ENCODE results near the gene DUSP7. TPM values are rescaled to one million over a fixed set of nuclear protein-coding genes. Genes with fewer than 3 reads are reported as not detected.

DUSP7 gene
- total RNA-seq, 1 experiment from 2014 or later: 11.1 TPM

DNA sequence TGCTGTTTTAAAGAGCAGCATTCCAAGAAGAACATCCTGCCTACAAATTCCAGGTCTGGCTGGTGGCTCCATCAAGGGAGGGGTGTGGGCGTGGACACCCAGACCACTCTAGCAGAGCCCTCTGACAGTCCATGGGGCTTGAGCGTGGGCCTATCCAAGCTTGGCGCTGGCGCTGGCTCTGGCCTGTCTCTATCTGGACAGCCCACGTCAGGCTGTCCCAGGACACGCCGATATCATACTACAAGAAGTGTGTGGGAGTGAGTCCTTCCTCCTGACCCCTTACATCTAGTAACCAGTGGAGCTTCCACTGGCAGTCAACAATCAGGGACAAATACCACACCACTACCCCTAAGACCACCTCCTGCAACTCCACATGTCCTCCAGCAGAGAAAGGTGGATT is 17.1 kb upstream of the DUSP7 start:
- no peak overlapping the region for H3K27ac ChIP-seq (ENCODE audit: low read length)
- no peak overlapping the region for H3K4me2 ChIP-seq (ENCODE audit: low read depth, low read length, poor library complexity, severe bottlenecking)
- no peak overlapping the region for H3K4me3 ChIP-seq (ENCODE audit: low read length)
- H3K4me1 ChIP-seq (ENCODE audit: low read length): peaks cover 24% of the 10 kb centered on the region
- H3K9me3 ChIP-seq (ENCODE audit: low read length): no peaks in the 10 kb centered on the region
- DNase-seq: no peak
- no peaks in the 10 kb centered on the region for H3K36me3 ChIP-seq (ENCODE audit: insufficient read depth, low read length)
- no peaks in the 10 kb centered on the region for H3K27me3 ChIP-seq (ENCODE audit: low read length)
- H3K9me2 ChIP-seq (replicated peaks; ENCODE audit: insufficient read depth, low read length): no peaks in the 10 kb centered on the region
- no peaks in the 10 kb centered on the region for H3K79me2 ChIP-seq (ENCODE audit: low read length)
- H3K9ac ChIP-seq (ENCODE audit: low read length): no peak overlapping the region
- H4K20me1 ChIP-seq (ENCODE audit: insufficient read depth, low read depth, low read length): no peaks in the 10 kb centered on the region
- no peak overlapping the region for H2AFZ ChIP-seq (ENCODE audit: low read length)

DNA sequence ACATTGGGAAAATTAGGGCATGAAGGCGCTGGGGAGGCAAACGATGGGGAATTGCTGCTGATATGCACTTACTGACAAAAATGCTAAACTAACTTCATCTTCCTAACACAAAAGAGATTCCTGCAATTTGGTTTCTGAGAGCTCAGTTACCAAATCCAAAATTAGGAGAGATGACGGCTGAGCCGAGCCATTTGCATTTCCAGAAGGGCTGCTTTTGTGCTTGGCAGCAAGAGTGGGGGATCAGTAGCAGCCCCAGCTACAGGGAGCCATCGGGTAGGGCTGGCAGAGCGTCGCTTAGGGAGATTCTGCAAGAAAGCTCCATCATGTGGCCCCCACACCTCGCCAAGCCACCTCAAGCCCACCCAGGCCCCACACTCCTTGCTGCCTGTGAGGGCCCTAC is 16.1 kb upstream of the DUSP7 start:
- Histone ChIP-seq H3K27ac (ENCODE audit: low read length) (no peak overlapping the region), H4K20me1 (ENCODE audit: insufficient read depth, low read depth, low read length) (no peaks in the 10 kb centered on the region), H3K4me2 (ENCODE audit: low read depth, low read length, poor library complexity, severe bottlenecking) (no peak overlapping the region), H3K27me3 (ENCODE audit: low read length) (no peaks in the 10 kb centered on the region), H3K79me2 (ENCODE audit: low read length) (no peaks in the 10 kb centered on the region), H3K9me2 (replicated peaks; ENCODE audit: insufficient read depth, low read length) (no peaks in the 10 kb centered on the region), H3K9me3 (ENCODE audit: low read length) (no peaks in the 10 kb centered on the region), H3K36me3 (ENCODE audit: insufficient read depth, low read length) (no peaks in the 10 kb centered on the region), H3K4me3 (ENCODE audit: low read length) (no peak overlapping the region), H3K4me1 (ENCODE audit: low read length) (peaks cover 24% of the 10 kb centered on the region), H2AFZ (ENCODE audit: low read length) (no peak overlapping the region), H3K9ac (ENCODE audit: low read length) (no peak overlapping the region)
- no peak for DNase-seq

DNA sequence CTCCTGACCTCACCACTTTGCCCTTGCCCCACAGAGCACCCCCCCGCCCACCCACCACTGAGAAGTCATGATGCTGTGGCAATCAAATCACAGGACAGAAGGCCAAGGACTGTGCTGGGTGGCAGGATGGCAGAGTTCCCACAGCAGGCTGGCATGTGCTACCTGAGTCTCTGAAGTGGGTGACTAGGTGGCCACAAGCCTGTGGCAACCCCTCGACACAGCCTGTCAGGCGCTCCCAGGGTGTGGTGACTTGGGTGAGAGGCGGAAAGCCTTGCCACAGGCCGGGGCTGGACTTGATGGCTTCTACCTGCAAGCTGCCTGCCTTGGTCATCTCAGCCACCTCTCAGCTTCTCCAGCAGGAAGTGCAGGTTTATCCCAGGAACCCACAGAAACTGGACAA is 15.6 kb upstream of the DUSP7 start:
- no peaks in the 10 kb centered on the region for H3K79me2 ChIP-seq (ENCODE audit: low read length)
- H3K4me2 ChIP-seq (ENCODE audit: low read depth, low read length, poor library complexity, severe bottlenecking): no peak overlapping the region
- no peak overlapping the region for H3K4me3 ChIP-seq (ENCODE audit: low read length)
- H4K20me1 ChIP-seq (ENCODE audit: insufficient read depth, low read depth, low read length): no peaks in the 10 kb centered on the region
- H3K9me3 ChIP-seq (ENCODE audit: low read length): no peaks in the 10 kb centered on the region
- H3K4me1 ChIP-seq (ENCODE audit: low read length): peaks cover 24% of the 10 kb centered on the region
- H3K27me3 ChIP-seq (ENCODE audit: low read length): no peaks in the 10 kb centered on the region
- no peak overlapping the region for H3K27ac ChIP-seq (ENCODE audit: low read length)
- no peak for DNase-seq
- H3K36me3 ChIP-seq (ENCODE audit: insufficient read depth, low read length): no peaks in the 10 kb centered on the region
- H3K9ac ChIP-seq (ENCODE audit: low read length): no peak overlapping the region
- H2AFZ ChIP-seq (ENCODE audit: low read length): no peak overlapping the region
- H3K9me2 ChIP-seq (replicated peaks; ENCODE audit: insufficient read depth, low read length): no peaks in the 10 kb centered on the region

DNA sequence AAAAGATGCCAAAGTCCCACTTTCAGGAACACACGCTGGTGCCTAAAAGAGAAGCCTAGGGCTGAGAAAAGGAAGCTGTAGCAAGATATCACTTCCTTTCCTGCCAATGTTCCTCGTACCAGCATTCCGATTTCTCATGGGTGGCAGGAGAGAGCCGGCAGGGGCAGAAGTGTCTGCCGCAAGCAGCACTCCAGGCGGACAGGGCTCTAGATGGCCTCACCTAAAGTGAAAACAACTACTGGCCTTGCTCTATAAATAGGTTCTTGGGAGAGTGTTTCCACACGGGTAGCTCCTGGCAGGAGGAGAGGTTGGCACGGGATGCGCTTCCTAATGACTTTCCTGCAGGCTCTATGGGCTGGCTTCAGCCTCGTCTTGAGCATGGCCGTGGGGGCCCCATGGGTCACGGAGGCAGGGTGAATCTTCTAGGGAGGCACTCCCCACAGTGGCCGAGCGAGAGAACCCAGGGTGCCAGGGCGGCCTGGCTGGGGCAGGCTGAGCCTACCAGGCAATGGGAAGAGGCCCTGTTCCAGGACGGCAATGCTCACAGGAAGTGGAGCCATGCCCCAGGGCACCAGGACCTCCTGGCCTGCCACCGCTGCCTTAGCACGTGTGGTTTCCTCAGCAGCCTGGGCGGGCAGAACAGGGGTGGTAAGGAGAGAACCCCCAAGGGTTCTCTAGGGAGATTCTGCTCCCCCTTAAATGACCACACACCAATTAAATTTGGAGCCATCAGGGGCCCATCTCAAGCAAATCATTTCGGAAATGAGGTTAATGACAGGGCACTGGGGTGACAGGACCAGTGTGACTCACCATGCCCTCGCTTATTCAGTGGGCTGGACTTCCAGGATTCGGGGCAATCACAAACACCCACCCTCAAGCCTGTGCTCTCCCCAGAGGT is 14.6 kb upstream of the DUSP7 start:
- Histone ChIP-seq H3K9me2 (replicated peaks; ENCODE audit: insufficient read depth, low read length) (no peaks in the 10 kb centered on the region), H3K79me2 (ENCODE audit: low read length) (no peaks in the 10 kb centered on the region), H3K36me3 (ENCODE audit: insufficient read depth, low read length) (no peaks in the 10 kb centered on the region), H2AFZ (ENCODE audit: low read length) (no peak overlapping the region), H3K27me3 (ENCODE audit: low read length) (no peaks in the 10 kb centered on the region), H3K4me3 (ENCODE audit: low read length) (no peak overlapping the region), H3K27ac (ENCODE audit: low read length) (no peak overlapping the region), H3K9ac (ENCODE audit: low read length) (no peak overlapping the region), H3K4me2 (ENCODE audit: low read depth, low read length, poor library complexity, severe bottlenecking) (no peak overlapping the region), H4K20me1 (ENCODE audit: insufficient read depth, low read depth, low read length) (no peaks in the 10 kb centered on the region), H3K9me3 (ENCODE audit: low read length) (no peaks in the 10 kb centered on the region), H3K4me1 (ENCODE audit: low read length) (peaks cover 23% of the 10 kb centered on the region)
- peak; percentile 73 for DNase-seq

DNA sequence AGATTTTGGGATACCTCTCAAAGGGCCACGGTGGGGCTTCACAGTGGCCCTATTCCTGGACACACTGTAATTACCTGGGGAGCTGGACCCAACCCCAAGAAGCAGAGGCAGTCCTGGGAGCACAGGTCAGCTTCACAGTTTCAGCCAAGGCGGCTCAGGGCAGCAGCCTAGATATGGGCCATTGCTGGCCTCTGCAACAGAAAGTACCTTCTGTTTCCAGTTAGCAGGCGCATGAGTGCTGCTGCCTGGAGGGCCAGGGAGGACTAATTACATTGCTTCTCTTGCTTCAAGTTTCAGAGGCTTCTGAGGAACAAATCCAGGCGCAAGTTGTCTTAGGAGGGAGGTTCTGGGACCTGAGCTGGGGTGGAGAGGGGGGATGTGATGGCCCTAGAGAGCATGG is 13.5 kb upstream of the DUSP7 start:
- Histone ChIP-seq H3K4me2 (ENCODE audit: low read depth, low read length, poor library complexity, severe bottlenecking) (no peak overlapping the region), H3K9me2 (replicated peaks; ENCODE audit: insufficient read depth, low read length) (no peaks in the 10 kb centered on the region), H3K27ac (ENCODE audit: low read length) (no peak overlapping the region), H3K9me3 (ENCODE audit: low read length) (no peaks in the 10 kb centered on the region), H3K36me3 (ENCODE audit: insufficient read depth, low read length) (no peaks in the 10 kb centered on the region), H3K4me1 (ENCODE audit: low read length) (peaks cover 13% of the 10 kb centered on the region), H3K4me3 (ENCODE audit: low read length) (no peak overlapping the region), H3K79me2 (ENCODE audit: low read length) (no peaks in the 10 kb centered on the region), H3K9ac (ENCODE audit: low read length) (no peak overlapping the region), H3K27me3 (ENCODE audit: low read length) (no peaks in the 10 kb centered on the region), H2AFZ (ENCODE audit: low read length) (no peak overlapping the region), H4K20me1 (ENCODE audit: insufficient read depth, low read depth, low read length) (no peaks in the 10 kb centered on the region)
- DNase-seq: no peak

DNA sequence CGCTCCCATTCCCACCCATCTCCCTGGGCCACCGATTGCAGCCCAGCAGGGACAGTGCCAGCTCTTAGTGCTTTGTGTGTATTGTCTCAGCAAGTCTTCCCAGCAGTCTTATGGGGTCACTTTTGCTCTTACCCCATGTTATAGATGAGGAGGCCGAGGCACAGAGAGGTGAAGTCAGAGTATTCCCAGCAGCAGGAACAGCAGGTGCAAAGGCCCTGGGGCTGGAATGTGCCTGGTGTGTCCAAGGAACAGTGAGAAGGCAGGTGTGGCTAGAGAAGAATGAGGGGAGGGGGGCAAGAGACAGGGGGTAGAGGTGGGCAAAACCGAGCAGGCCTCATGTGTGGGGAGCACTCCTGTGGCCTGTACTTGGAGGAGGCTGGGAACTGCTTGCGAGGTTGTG is 12.8 kb upstream of the DUSP7 start:
- no peaks in the 10 kb centered on the region for H4K20me1 ChIP-seq (ENCODE audit: insufficient read depth, low read depth, low read length)
- no peak overlapping the region for H3K4me3 ChIP-seq (ENCODE audit: low read length)
- H3K27me3 ChIP-seq (ENCODE audit: low read length): no peaks in the 10 kb centered on the region
- no peaks in the 10 kb centered on the region for H3K36me3 ChIP-seq (ENCODE audit: insufficient read depth, low read length)
- no peak overlapping the region for H3K9ac ChIP-seq (ENCODE audit: low read length)
- H2AFZ ChIP-seq (ENCODE audit: low read length): no peak overlapping the region
- H3K9me2 ChIP-seq (replicated peaks; ENCODE audit: insufficient read depth, low read length): no peaks in the 10 kb centered on the region
- H3K79me2 ChIP-seq (ENCODE audit: low read length): no peaks in the 10 kb centered on the region
- H3K4me2 ChIP-seq (ENCODE audit: low read depth, low read length, poor library complexity, severe bottlenecking): no peak overlapping the region
- no peaks in the 10 kb centered on the region for H3K9me3 ChIP-seq (ENCODE audit: low read length)
- no peak overlapping the region for H3K27ac ChIP-seq (ENCODE audit: low read length)
- H3K4me1 ChIP-seq (ENCODE audit: low read length): peaks cover 13% of the 10 kb centered on the region
- no peak for DNase-seq

DNA sequence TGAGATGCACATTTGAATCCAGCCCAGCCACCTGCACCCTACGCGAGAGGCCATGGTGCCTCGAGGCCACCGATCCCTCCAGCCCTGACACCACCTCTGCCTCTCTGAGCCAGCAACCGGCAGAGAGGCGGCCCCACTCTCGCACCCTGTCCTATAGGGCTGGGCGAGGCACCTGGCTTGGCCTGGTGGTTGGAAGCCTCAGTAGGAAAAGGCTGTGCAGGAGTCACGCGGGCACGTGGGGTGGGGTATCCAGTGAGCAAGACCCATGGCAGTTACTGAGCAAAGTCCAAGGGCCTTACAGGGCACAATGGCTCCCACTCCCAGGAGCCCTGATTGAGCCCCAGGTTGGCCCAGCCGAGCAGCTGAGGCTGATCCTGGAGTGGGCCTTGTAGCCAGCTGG is 12.4 kb upstream of the DUSP7 start:
- no peak overlapping the region for H3K27ac ChIP-seq (ENCODE audit: low read length)
- no peak overlapping the region for H3K4me2 ChIP-seq (ENCODE audit: low read depth, low read length, poor library complexity, severe bottlenecking)
- H2AFZ ChIP-seq (ENCODE audit: low read length): no peak overlapping the region
- peaks cover 13% of the 10 kb centered on the region for H3K4me1 ChIP-seq (ENCODE audit: low read length)
- no peak for DNase-seq
- H3K79me2 ChIP-seq (ENCODE audit: low read length): no peaks in the 10 kb centered on the region
- H4K20me1 ChIP-seq (ENCODE audit: insufficient read depth, low read depth, low read length): no peaks in the 10 kb centered on the region
- no peaks in the 10 kb centered on the region for H3K27me3 ChIP-seq (ENCODE audit: low read length)
- H3K36me3 ChIP-seq (ENCODE audit: insufficient read depth, low read length): no peaks in the 10 kb centered on the region
- no peak overlapping the region for H3K9ac ChIP-seq (ENCODE audit: low read length)
- H3K4me3 ChIP-seq (ENCODE audit: low read length): no peak overlapping the region
- H3K9me2 ChIP-seq (replicated peaks; ENCODE audit: insufficient read depth, low read length): no peaks in the 10 kb centered on the region
- no peaks in the 10 kb centered on the region for H3K9me3 ChIP-seq (ENCODE audit: low read length)

DNA sequence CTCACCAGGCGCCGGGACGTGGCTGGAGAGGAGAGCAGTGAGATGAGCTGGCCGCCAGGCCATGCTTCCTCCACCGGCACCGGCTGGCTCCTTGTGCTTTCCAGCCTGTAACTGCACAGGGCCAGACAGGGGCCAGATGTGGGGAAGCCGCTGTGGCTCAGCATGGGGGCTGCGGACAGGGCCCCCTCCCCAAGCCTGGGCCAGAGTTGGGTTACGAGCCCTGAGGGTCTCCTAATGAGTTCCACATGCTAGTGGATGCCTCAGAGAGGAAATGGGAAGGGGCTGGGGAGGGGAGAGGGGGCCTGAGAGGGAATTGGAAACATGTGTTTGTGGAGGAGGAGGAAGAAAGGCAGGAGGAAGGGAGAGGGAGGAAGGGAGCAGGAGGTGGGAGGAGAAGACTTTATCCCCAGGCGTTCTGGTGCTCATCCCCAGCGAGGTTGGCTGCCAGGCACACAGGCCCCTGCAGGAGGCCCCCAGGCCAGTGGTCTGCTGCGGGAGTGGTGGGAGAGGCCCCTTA is 11.7 kb upstream of the DUSP7 start:
- H3K79me2 ChIP-seq (ENCODE audit: low read length): no peaks in the 10 kb centered on the region
- no peak overlapping the region for H3K4me3 ChIP-seq (ENCODE audit: low read length)
- no peak overlapping the region for H2AFZ ChIP-seq (ENCODE audit: low read length)
- no peak for DNase-seq
- H3K4me1 ChIP-seq (ENCODE audit: low read length): peaks cover 13% of the 10 kb centered on the region
- H3K9me2 ChIP-seq (replicated peaks; ENCODE audit: insufficient read depth, low read length): no peaks in the 10 kb centered on the region
- no peaks in the 10 kb centered on the region for H3K9me3 ChIP-seq (ENCODE audit: low read length)
- H3K27ac ChIP-seq (ENCODE audit: low read length): no peak overlapping the region
- H3K4me2 ChIP-seq (ENCODE audit: low read depth, low read length, poor library complexity, severe bottlenecking): no peak overlapping the region
- H4K20me1 ChIP-seq (ENCODE audit: insufficient read depth, low read depth, low read length): no peaks in the 10 kb centered on the region
- H3K36me3 ChIP-seq (ENCODE audit: insufficient read depth, low read length): no peaks in the 10 kb centered on the region
- no peaks in the 10 kb centered on the region for H3K27me3 ChIP-seq (ENCODE audit: low read length)
- H3K9ac ChIP-seq (ENCODE audit: low read length): no peak overlapping the region

All from Karpas-422 (cell line).